GM12878 (cell line): ENCODE results near the gene ABCB8. TPM values are rescaled to one million over a fixed set of nuclear protein-coding genes. Genes with fewer than 3 reads are reported as not detected.

Source experiments
- BACH1 ChIP-seq: fragments of 450-650 bp; IDR thresholded peaks from 2 replicates; pipeline ENCODE4 v1.6.1; 2017; ENCODE audit warnings: mild to moderate bottlenecking, borderline replicate concordance
- CHD2 ChIP-seq: IDR thresholded peaks from 2 replicates; pipeline ENCODE4 v1.6.1; 2011; ENCODE audit warnings: low read depth, low read length, improper control_type of control experiment, borderline replicate concordance
- DPF2 ChIP-seq: fragments of 450-650 bp; IDR thresholded peaks from 2 replicates; pipeline ENCODE4 v1.6.1; 2017; ENCODE audit warnings: mild to moderate bottlenecking
- EP300 ChIP-seq, 2 experiments: fragments of 150-350 bp in 1 of 2; IDR thresholded peaks; 2 replicates each; pipeline ENCODE4 v1.6.1; 2011 to 2012; ENCODE audit warnings: low read depth in 2 of 2, low read length in 2 of 2, borderline replicate concordance in 1 of 2, improper control_type of control experiment in 1 of 2, inconsistent platforms in 1 of 2; ENCODE audit not compliant: control insufficient read depth in 1 of 2
- IRF4 ChIP-seq: IDR thresholded peaks from 2 replicates; pipeline ENCODE4 v1.6.1; 2011; ENCODE audit warnings: low read depth, low read length
- NBN ChIP-seq: fragments of 450-650 bp; IDR thresholded peaks from 2 replicates; pipeline ENCODE4 v1.6.1; 2016
- POLR2AphosphoS5 ChIP-seq: IDR thresholded peaks from 2 replicates; pipeline ENCODE4 v1.6.1; 2011; ENCODE audit warnings: mild to moderate bottlenecking, low read length, inconsistent platforms
- RAD51 ChIP-seq: fragments of 450-650 bp; IDR thresholded peaks from 2 replicates; pipeline ENCODE4 v1.6.1; 2016; ENCODE audit warnings: moderate library complexity, mild to moderate bottlenecking, inconsistent platforms
- TCF12 ChIP-seq: IDR thresholded peaks from 2 replicates; pipeline ENCODE4 v1.6.1; 2011; ENCODE audit warnings: low read depth, mild to moderate bottlenecking, low read length
- polyA plus RNA-seq, 11 experiments: library from polyadenylated mRNA; depleted of rRNA in 4 of 11; unstranded in 6 of 11; stranded (reverse) in 5 of 11; fragments of >200 nt; fragmentation: Nextera tagmentation in 4 of 11; fragmentation: Illumina TruSeq in 1 of 11; extraction: Ambion mirVana in 4 of 11; extraction: Trizol in 1 of 11; gene quantifications; 1 replicate in 1 of 11; 2 replicates in 10 of 11; pipeline versions ENCODE4 v1.2.1 to v1.2.3, GENCODE V29; 2011 to 2016; ENCODE audit warnings: inconsistent platforms in 2 of 11, missing spikeins in 2 of 11, low read depth in 1 of 11
- total RNA-seq, 4 experiments: library from RNA; depleted of rRNA in 3 of 4; stranded (reverse); fragments of >200 nt in 3 of 4; fragmentation: Illumina TruSeq in 1 of 4; extraction: Trizol in 1 of 4; gene quantifications; 2 replicates each; pipeline versions ENCODE4 v1.2.1 to v1.2.3, GENCODE V29; 2013 to 2021
- TF ChIP-seq, protein P1 (sequence below): fragments of 150-350 bp; IDR thresholded peaks from 2 replicates; pipeline ENCODE4 v1.6.1; 2016; ENCODE audit warnings: low read depth, low read length
- TF ChIP-seq, protein P2 (sequence below): fragments of 450-650 bp; IDR thresholded peaks from 2 replicates; pipeline ENCODE4 v1.6.1; 2018; ENCODE audit warnings: borderline replicate concordance, mild to moderate bottlenecking; ENCODE audit not compliant: partially characterized antibody

The ABCB8 gene
- total and polyA plus RNA-seq, 10 of the 15 experiments (the other 5 are each of a cell fraction or from before 2014, with no cell fraction given), result 0.77 to 34.8 (median 18.9) TPM

DNA sequence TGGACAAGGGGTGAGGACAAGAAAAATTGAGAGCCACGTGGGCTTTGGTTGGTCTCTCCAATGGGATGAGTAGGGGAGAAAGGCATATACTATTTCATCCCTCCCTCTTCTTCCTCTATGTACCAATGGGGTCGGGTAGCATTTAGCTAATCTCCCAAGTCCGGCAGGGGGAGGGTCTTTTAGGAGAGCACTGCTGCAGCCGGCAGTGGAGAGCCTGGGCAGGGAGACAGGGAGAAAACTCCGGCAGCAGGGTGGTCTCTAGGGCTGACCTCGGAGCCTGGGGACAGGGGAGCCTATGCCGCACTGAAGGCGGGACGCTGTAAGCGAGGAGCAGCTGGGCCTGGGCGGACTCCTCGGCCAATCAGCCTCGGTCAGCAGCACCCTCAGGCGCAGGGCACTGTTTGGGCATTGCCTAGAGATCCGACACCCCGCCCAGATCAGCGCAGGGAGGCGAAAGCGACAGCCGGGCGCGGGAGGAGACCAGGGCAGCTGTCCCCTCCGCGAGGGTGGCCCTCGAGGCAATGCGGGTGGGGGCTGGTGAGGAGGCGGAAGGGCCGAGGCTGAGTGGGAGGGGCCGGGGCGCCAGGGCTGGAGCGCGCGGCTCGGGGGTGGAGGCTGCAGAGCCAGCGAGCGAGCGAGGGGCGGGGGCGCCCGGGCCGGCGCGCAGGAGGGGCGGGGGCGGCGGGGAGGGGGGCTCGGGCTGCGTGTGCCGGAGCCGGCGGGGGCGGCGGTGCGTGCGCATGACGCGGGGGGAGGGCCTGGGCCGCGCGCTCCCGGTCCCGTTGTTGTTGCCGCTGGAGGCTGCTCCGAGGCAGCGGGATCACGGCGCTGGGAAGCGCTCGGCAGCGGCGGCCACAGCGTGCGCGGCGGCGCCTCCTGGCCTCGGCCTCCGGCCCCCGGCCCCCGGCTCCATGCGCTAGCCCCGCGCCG is 57.7 kb downstream of the ABCB8 start, which contains the start of gene AGAP3 (continued):
- TF ChIP-seq, protein P1, sequence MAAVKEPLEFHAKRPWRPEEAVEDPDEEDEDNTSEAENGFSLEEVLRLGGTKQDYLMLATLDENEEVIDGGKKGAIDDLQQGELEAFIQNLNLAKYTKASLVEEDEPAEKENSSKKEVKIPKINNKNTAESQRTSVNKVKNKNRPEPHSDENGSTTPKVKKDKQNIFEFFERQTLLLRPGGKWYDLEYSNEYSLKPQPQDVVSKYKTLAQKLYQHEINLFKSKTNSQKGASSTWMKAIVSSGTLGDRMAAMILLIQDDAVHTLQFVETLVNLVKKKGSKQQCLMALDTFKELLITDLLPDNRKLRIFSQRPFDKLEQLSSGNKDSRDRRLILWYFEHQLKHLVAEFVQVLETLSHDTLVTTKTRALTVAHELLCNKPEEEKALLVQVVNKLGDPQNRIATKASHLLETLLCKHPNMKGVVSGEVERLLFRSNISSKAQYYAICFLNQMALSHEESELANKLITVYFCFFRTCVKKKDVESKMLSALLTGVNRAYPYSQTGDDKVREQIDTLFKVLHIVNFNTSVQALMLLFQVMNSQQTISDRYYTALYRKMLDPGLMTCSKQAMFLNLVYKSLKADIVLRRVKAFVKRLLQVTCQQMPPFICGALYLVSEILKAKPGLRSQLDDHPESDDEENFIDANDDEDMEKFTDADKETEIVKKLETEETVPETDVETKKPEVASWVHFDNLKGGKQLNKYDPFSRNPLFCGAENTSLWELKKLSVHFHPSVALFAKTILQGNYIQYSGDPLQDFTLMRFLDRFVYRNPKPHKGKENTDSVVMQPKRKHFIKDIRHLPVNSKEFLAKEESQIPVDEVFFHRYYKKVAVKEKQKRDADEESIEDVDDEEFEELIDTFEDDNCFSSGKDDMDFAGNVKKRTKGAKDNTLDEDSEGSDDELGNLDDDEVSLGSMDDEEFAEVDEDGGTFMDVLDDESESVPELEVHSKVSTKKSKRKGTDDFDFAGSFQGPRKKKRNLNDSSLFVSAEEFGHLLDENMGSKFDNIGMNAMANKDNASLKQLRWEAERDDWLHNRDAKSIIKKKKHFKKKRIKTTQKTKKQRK, result no peak
- TF ChIP-seq POLR2AphosphoS5 (peak; percentile 56; the same call in 1 of the 2 replicates), DPF2 (0 out of 2 replicates have a peak, but pooled peaks have one; percentile 45), IRF4 (no peak), NBN (peak; percentile 54), TCF12 (0 out of 2 replicates have a peak, but pooled peaks have one; percentile 6), BACH1 (peak; percentile 35; the same call in 1 of the 2 replicates), CHD2 (peak; percentile 40; the same call in 1 of the 2 replicates), RAD51 (no peak), EP300 (IDR thresholded peaks at IDR 0.05; ENCODE audit: borderline replicate concordance in 1 of 2, control insufficient read depth in 1 of 2, low read depth in 2 of 2, low read length in 2 of 2) (no peak)
- TF ChIP-seq, protein P2, sequence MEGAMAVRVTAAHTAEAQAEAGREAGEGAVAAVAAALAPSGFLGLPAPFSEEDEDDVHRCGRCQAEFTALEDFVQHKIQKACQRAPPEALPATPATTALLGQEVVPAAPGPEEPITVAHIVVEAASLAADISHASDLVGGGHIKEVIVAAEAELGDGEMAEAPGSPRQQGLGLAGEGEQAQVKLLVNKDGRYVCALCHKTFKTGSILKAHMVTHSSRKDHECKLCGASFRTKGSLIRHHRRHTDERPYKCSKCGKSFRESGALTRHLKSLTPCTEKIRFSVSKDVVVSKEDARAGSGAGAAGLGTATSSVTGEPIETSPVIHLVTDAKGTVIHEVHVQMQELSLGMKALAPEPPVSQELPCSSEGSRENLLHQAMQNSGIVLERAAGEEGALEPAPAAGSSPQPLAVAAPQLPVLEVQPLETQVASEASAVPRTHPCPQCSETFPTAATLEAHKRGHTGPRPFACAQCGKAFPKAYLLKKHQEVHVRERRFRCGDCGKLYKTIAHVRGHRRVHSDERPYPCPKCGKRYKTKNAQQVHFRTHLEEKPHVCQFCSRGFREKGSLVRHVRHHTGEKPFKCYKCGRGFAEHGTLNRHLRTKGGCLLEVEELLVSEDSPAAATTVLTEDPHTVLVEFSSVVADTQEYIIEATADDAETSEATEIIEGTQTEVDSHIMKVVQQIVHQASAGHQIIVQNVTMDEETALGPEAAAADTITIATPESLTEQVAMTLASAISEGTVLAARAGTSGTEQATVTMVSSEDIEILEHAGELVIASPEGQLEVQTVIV, result no peak
